Measurements from ENCODE around the gene BEGAIN. TPM values are rescaled to one million over a fixed set of nuclear protein-coding genes. Genes with fewer than 3 reads are reported as not detected.
A peak's percentile ranks its signal among the peaks of the same experiment; 100 is the strongest.

Gene BEGAIN
- total and polyA plus RNA-seq, 7 donors: 0.36 to 1.4 (median 0.60) TPM

GRCh38 chr14:100608586-100609330 is 21.5 kb upstream of the BEGAIN start:
- Histone ChIP-seq H3K9me3 (no peaks in the 10 kb centered on the region), H3K4me3 (no peak overlapping the region), H3K36me3 (no peaks in the 10 kb centered on the region), H3K27me3 (peaks cover 0 to 17% (median 0%) of the 10 kb centered on the region in 3 donors), H3K27ac (no peak overlapping the region), H3K4me1 (no peaks in the 10 kb centered on the region)
- intact Hi-C loops (cut with DNase I): no loop called here
- WGBS, 2 donors: 87% methylated on average over 19 of the region's 19 CpGs
- DNase-seq: peak; percentile 46
- TF ChIP-seq EP300 (IDR thresholded peaks at IDR 0.05): no peak
- TF ChIP-seq CTCF (IDR thresholded peaks at IDR 0.05): no peak
- TF ChIP-seq POLR2A (IDR thresholded peaks at IDR 0.05): no peak
- no peak for TF ChIP-seq POLR2AphosphoS5 (IDR thresholded peaks at IDR 0.05)

- intact Hi-C loops (cut with DNase I): no loop called here
- peaks cover 0 to 17% (median 0%) of the 10 kb centered on the region in 3 donors for H3K27me3 ChIP-seq
- no peak for DNase-seq
- 79 to 88% methylated on average over 3 of the region's 3 CpGs for WGBS, 2 donors
- H3K9me3 ChIP-seq: no peaks in the 10 kb centered on the region
- H3K27ac ChIP-seq: no peak overlapping the region
- no peaks in the 10 kb centered on the region for H3K4me1 ChIP-seq
- no peak for TF ChIP-seq POLR2A (IDR thresholded peaks at IDR 0.05)
- no peak for TF ChIP-seq POLR2AphosphoS5 (IDR thresholded peaks at IDR 0.05)
- TF ChIP-seq EP300 (IDR thresholded peaks at IDR 0.05): no peak
- no peak for TF ChIP-seq CTCF (IDR thresholded peaks at IDR 0.05)
- no peaks in the 10 kb centered on the region for H3K36me3 ChIP-seq
- no peak overlapping the region for H3K4me3 ChIP-seq
Measured at GRCh38 chr14:100608064-100608463, 20.8 kb upstream of the BEGAIN start.

GRCh38 chr14:100607611-100607956 is 20.4 kb upstream of the BEGAIN start:
- Histone ChIP-seq H3K4me1 (no peaks in the 10 kb centered on the region), H3K27ac (no peak overlapping the region), H3K36me3 (no peaks in the 10 kb centered on the region), H3K27me3 (peaks cover 0 to 17% (median 0%) of the 10 kb centered on the region in 3 donors), H3K4me3 (no peak overlapping the region), H3K9me3 (no peaks in the 10 kb centered on the region)
- intact Hi-C loops (cut with DNase I): no loop called here
- TF ChIP-seq POLR2A (IDR thresholded peaks at IDR 0.05) (no peak), POLR2AphosphoS5 (IDR thresholded peaks at IDR 0.05) (no peak), EP300 (IDR thresholded peaks at IDR 0.05) (no peak), CTCF (IDR thresholded peaks at IDR 0.05) (no peak)
- DNase-seq: peak; percentile 46
- WGBS, 2 donors: 91 to 95% methylated on average over 10 of the region's 10 CpGs

- no peaks in the 10 kb centered on the region for H3K4me1 ChIP-seq
- no peaks in the 10 kb centered on the region for H3K36me3 ChIP-seq
- 88 to 90% methylated on average over 15 of the region's 15 CpGs for WGBS, 2 donors
- peaks cover 0 to 17% (median 0%) of the 10 kb centered on the region in 3 donors for H3K27me3 ChIP-seq
- TF ChIP-seq EP300 (IDR thresholded peaks at IDR 0.05) (no peak), CTCF (IDR thresholded peaks at IDR 0.05) (no peak), POLR2A (IDR thresholded peaks at IDR 0.05) (no peak), POLR2AphosphoS5 (IDR thresholded peaks at IDR 0.05) (no peak)
- intact Hi-C loops (cut with DNase I): no loop called here
- peaks cover 0 to 2% (median 0%) of the 10 kb centered on the region in 4 donors for H3K9me3 ChIP-seq
- H3K27ac ChIP-seq: no peak overlapping the region
- DNase-seq: peak; percentile 30
- no peak overlapping the region for H3K4me3 ChIP-seq
Measured at GRCh38 chr14:100606687-100607610, 19.7 kb upstream of the BEGAIN start.
